GM12878 (cell line): Measurements from ENCODE around the gene FAP.

Experiments used
- ATF2 ChIP-seq: IDR thresholded peaks from 2 replicates; pipeline ENCODE4 v1.6.1; 2012; ENCODE audit warnings: low read length, inconsistent platforms
- BHLHE40 ChIP-seq, 2 experiments: fragments of 450-650 bp in 1 of 2; IDR thresholded peaks; 2 replicates each; pipeline ENCODE4 v1.6.1; 2011 to 2017; ENCODE audit warnings: low read depth in 2 of 2, borderline replicate concordance in 1 of 2, improper control_type of control experiment in 1 of 2, low read length in 1 of 2, mild to moderate bottlenecking in 1 of 2
- CTCF ChIP-seq, 3 experiments: IDR thresholded peaks in 2 of 3; conservative IDR thresholded peaks in 1 of 3; 2 replicates each; pipeline ENCODE4 v1.5.1; 2011; ENCODE audit warnings: low read depth in 3 of 3, low read length in 3 of 3, mild to moderate bottlenecking in 3 of 3, control low read depth in 2 of 3, moderate library complexity in 2 of 3, inconsistent platforms in 1 of 3, mixed read lengths in 1 of 3; ENCODE audit not compliant: control insufficient read depth in 2 of 3, insufficient read depth in 1 of 3; ENCODE audit errors: extremely low read depth in 1 of 3
- E2F8 ChIP-seq: fragments of 450-650 bp; IDR thresholded peaks from 2 replicates; pipeline ENCODE4 v1.6.1; 2018; ENCODE audit warnings: mild to moderate bottlenecking, low read depth, moderate library complexity; ENCODE audit not compliant: partially characterized antibody
- ESRRA ChIP-seq: IDR thresholded peaks from 2 replicates; pipeline ENCODE4 v1.6.1; 2012; ENCODE audit warnings: mild to moderate bottlenecking, low read length, improper control_type of control experiment
- GABPA ChIP-seq: IDR thresholded peaks from 2 replicates; pipeline ENCODE4 v1.6.1; 2014; ENCODE audit warnings: antibody characterized with exemption, low read depth, mild to moderate bottlenecking, inconsistent platforms
- MLLT1 ChIP-seq: fragments of 450-650 bp; IDR thresholded peaks from 2 replicates; pipeline ENCODE4 v1.6.1; 2016; ENCODE audit warnings: mild to moderate bottlenecking
- MYC ChIP-seq: IDR thresholded peaks from 2 replicates; pipeline ENCODE4 v1.6.1; 2011; ENCODE audit warnings: mild to moderate bottlenecking, low read length, moderate library complexity, inconsistent platforms; ENCODE audit not compliant: insufficient read depth, insufficient replicate concordance, insufficient read length, severe bottlenecking
- PBX3 ChIP-seq: IDR thresholded peaks from 2 replicates; pipeline ENCODE4 v1.6.1; 2011; ENCODE audit warnings: mild to moderate bottlenecking, low read depth, low read length, moderate library complexity; ENCODE audit not compliant: insufficient replicate concordance
- POLR2A ChIP-seq: IDR thresholded peaks from 2 replicates; pipeline ENCODE4 v1.6.1; 2011; ENCODE audit warnings: low read depth, mild to moderate bottlenecking, low read length
- POLR2AphosphoS5 ChIP-seq: IDR thresholded peaks from 2 replicates; pipeline ENCODE4 v1.6.1; 2011; ENCODE audit warnings: mild to moderate bottlenecking, low read length, inconsistent platforms

- TF ChIP-seq CTCF (IDR thresholded peaks at IDR 0.05 in 2 of 3, conservative IDR thresholded peaks at IDR 0.05 in 1 of 3; ENCODE audit: control insufficient read depth in 2 of 3, extremely low read depth in 1 of 3, insufficient read depth in 1 of 3, low read depth in 3 of 3, low read length in 3 of 3): no peak
- TF ChIP-seq MLLT1: no peak
- TF ChIP-seq POLR2A: no peak
- no peak for TF ChIP-seq MYC
- TF ChIP-seq PBX3: no peak
- TF ChIP-seq BHLHE40 (IDR thresholded peaks at IDR 0.05; ENCODE audit: borderline replicate concordance in 1 of 2, low read depth in 2 of 2, low read length in 1 of 2): no peak
- no peak for TF ChIP-seq POLR2AphosphoS5
- TF ChIP-seq E2F8: no peak
- no peak for TF ChIP-seq GABPA
- TF ChIP-seq ATF2: no peak
- TF ChIP-seq ESRRA: no peak
Observed at GRCh38 chr2:162267496-162267895, 24.3 kb upstream of the FAP start.
